Tibial artery (tissue), 4 donors: ENCODE measurements around the gene CHST4.
"Not testable (repeated sequence)": the region's sequence is repeated elsewhere in the genome, so short reads cannot be mapped to it uniquely, and the experiment has no call there.

ENCODE experiments used
- DNase-seq, 2 donors: peaks; one replicate each; pipeline ENCODE4 v3.0.0-alpha.2; 2019
- H3K27ac ChIP-seq, 2 donors: fragments of 200-600 bp; sonication (generic) in 1 of 2; 1 replicate in 1 of 2; 2 replicates in 1 of 2; pipeline ENCODE4 v1.5.1; 2018 to 2019; ENCODE audit warnings: mild to moderate bottlenecking in 1 of 2
- H3K27me3 ChIP-seq, 2 donors: fragments of 200-600 bp; sonication (generic) in 1 of 2; one replicate each; pipeline versions ENCODE4 v1.5.1 to v1.6.0; 2016 to 2019
- H3K36me3 ChIP-seq, 3 donors: fragments of 200-600 bp; sonication (generic) in 2 of 3; one replicate each; pipeline ENCODE4 v1.5.1; 2016 to 2019; ENCODE audit warnings: mild to moderate bottlenecking in 2 of 3
- H3K4me1 ChIP-seq, 4 donors: fragments of 200-600 bp; sonication (generic) in 2 of 4; 1 replicate in 3 of 4; 2 replicates in 1 of 4; pipeline ENCODE4 v1.5.1; 2016 to 2019
- H3K4me3 ChIP-seq, 2 donors: fragments of 200-600 bp; sonication (generic) in 1 of 2; 1 replicate in 1 of 2; 2 replicates in 1 of 2; pipeline ENCODE4 v1.5.1; 2018 to 2019; ENCODE audit warnings: mild to moderate bottlenecking in 2 of 2
- H3K9me3 ChIP-seq, 3 donors: fragments of 200-600 bp; sonication (generic) in 1 of 3; one replicate each; pipeline ENCODE4 v1.5.1; 2016 to 2019
- intact Hi-C: fragments of 100-400 bp; cut with DNase I; formaldehyde crosslinking; loops from one replicate; pipeline ENCODE4 v1.15.0; 2023; ENCODE audit warnings: low total_unique reads
- TF ChIP-seq, protein P1 (sequence below), 2 experiments: fragments of 200-600 bp in 1 of 2; fragments of 450-650 bp in 1 of 2; IDR thresholded peaks; one replicate each; pipeline ENCODE4 v1.5.1; 2017 to 2019; ENCODE audit warnings: antibody characterized with exemption in 2 of 2, mild to moderate bottlenecking in 1 of 2, moderate library complexity in 1 of 2

The CHST4 gene

GRCh38 chr16:71572497-71573116 lies 46.4 kb downstream of the CHST4 start:
- TF ChIP-seq, protein P1, sequence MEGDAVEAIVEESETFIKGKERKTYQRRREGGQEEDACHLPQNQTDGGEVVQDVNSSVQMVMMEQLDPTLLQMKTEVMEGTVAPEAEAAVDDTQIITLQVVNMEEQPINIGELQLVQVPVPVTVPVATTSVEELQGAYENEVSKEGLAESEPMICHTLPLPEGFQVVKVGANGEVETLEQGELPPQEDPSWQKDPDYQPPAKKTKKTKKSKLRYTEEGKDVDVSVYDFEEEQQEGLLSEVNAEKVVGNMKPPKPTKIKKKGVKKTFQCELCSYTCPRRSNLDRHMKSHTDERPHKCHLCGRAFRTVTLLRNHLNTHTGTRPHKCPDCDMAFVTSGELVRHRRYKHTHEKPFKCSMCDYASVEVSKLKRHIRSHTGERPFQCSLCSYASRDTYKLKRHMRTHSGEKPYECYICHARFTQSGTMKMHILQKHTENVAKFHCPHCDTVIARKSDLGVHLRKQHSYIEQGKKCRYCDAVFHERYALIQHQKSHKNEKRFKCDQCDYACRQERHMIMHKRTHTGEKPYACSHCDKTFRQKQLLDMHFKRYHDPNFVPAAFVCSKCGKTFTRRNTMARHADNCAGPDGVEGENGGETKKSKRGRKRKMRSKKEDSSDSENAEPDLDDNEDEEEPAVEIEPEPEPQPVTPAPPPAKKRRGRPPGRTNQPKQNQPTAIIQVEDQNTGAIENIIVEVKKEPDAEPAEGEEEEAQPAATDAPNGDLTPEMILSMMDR (IDR thresholded peaks at IDR 0.05), result no peak
- no peak for DNase-seq
- Histone ChIP-seq H3K27me3 (no peaks in the 10 kb centered on the region), H3K36me3 (no peaks in the 10 kb centered on the region), H3K27ac (no peak overlapping the region), H3K9me3 (no peaks in the 10 kb centered on the region), H3K4me1 (no peaks in the 10 kb centered on the region), H3K4me3 (no peak overlapping the region)
- intact Hi-C loops, result no loop called here

GRCh38 chr16:71573387-71574094 lies 47.3 kb downstream of the CHST4 start:
- no peaks in the 10 kb centered on the region for H3K4me1 ChIP-seq
- no peaks in the 10 kb centered on the region for H3K27me3 ChIP-seq
- DNase-seq, result no peak
- H3K36me3 ChIP-seq, result no peaks in the 10 kb centered on the region
- intact Hi-C loops, result no loop called here
- H3K27ac ChIP-seq, result no peak overlapping the region
- no peak overlapping the region for H3K4me3 ChIP-seq
- TF ChIP-seq, protein P1 (IDR thresholded peaks at IDR 0.05), result no peak
- no peaks in the 10 kb centered on the region for H3K9me3 ChIP-seq

- H3K4me1 ChIP-seq, result no peaks in the 10 kb centered on the region
- intact Hi-C loops, result no loop called here
- no peaks in the 10 kb centered on the region for H3K36me3 ChIP-seq
- TF ChIP-seq, protein P1 (IDR thresholded peaks at IDR 0.05), result no peak
- no peaks in the 10 kb centered on the region for H3K27me3 ChIP-seq
- no peak for DNase-seq
- no peak overlapping the region for H3K27ac ChIP-seq
- H3K4me3 ChIP-seq, result no peak overlapping the region
- H3K9me3 ChIP-seq, result no peaks in the 10 kb centered on the region
Observed at GRCh38 chr16:71574702-71575101, 48.5 kb downstream of the CHST4 start.

- TF ChIP-seq, protein P1 (IDR thresholded peaks at IDR 0.05), result no peak
- Histone ChIP-seq H3K4me3 (no peak within 1 kb of the TSS), H3K9me3 (no peaks in the 10 kb centered on the region), H3K4me1 (no peaks in the 10 kb centered on the region), H3K27ac (no peak within 1 kb of the TSS), H3K27me3 (no peaks in the 10 kb centered on the region), H3K36me3 (no peaks in the 10 kb centered on the region)
- intact Hi-C loops, result no loop called here
- no peak for DNase-seq
Observed at GRCh38 chr16:71576971-71577370, 50.7 kb downstream of the CHST4 start, which contains the start of gene TAT. Gene TAT (minus strand): TSS chr16:71577092. CDS start chr16:71576415, 677 bp downstream.

- intact Hi-C loops, H3K9me3 ChIP-seq, H3K4me1 ChIP-seq, H3K36me3 ChIP-seq, H3K4me3 ChIP-seq, H3K27ac ChIP-seq, H3K27me3 ChIP-seq, DNase-seq: not testable (repeated sequence)
Observed at GRCh38 chr16:71582553-71582848, 56.3 kb downstream of the CHST4 start.

DNA sequence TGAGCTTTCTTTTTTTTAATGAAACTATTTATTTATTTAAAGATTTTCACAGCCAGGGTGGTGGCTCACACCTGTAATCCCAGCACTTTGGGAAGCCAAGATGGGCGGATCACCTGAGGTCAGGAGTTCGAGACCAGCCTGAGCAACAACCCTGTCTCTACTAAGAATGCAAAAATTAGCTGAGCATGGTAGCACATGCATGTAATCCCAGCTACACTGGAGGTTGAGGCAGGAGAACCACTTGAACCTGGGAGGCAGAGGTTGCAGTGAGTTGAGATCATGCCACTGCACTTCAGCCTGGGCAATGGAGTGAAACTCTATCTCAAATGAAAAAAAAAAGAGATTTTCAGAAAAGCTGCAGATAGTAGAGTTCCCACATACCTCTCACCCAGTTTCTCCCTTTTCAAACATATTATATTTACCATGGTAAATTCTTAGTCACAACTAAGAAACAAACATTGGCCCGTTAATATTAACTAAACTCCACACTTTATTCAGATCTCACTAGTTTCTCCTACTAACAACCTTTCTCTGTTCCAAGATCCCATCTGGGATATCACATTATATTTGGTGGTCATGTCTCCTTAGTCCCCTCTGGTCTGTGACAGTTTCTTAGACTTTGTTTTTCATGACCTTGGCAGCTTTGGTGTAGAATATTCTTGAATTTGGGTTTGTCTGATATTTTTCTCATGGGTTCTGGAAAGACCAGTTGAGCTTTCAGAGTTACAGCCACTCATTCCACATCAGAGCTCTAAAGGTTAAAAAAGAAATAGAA lies 58.5 kb downstream of the CHST4 start:
- no peak overlapping the region for H3K27ac ChIP-seq
- no peaks in the 10 kb centered on the region for H3K36me3 ChIP-seq
- no peaks in the 10 kb centered on the region for H3K4me1 ChIP-seq
- no peaks in the 10 kb centered on the region for H3K9me3 ChIP-seq
- H3K4me3 ChIP-seq, result no peak overlapping the region
- TF ChIP-seq, protein P1 (IDR thresholded peaks at IDR 0.05), result no peak
- H3K27me3 ChIP-seq, result no peaks in the 10 kb centered on the region
- intact Hi-C loops, result no loop called here
- DNase-seq, result no peak
